Measurements from ENCODE around the gene SF1. TPM values are rescaled to one million over a fixed set of nuclear protein-coding genes. Genes with fewer than 3 reads are reported as not detected.
A peak's percentile ranks its signal among the peaks of the same experiment; 100 is the strongest.

SF1 gene
- total RNA-seq, 1 donor from 2014 or later = 278 TPM

- Histone ChIP-seq H3K9me3 (no peaks in the 10 kb centered on the region), H3K27me3 (no peaks in the 10 kb centered on the region), H3K27ac (peak overlapping the region; percentile 92), H3K4me1 (peaks cover 38% of the 10 kb centered on the region), H3K4me3 (peak overlapping the region in 1 of 2 donors; percentile 84), H3K36me3 (no peaks in the 10 kb centered on the region)
- intact Hi-C loops (cut with DNase I) = no loop called here
- no peak for TF ChIP-seq POLR2AphosphoS5 (IDR thresholded peaks at IDR 0.05; ENCODE audit: insufficient read depth in 1 of 2, low read depth in 1 of 2)
- TF ChIP-seq POLR2A (IDR thresholded peaks at IDR 0.05) = no peak
- no peak for TF ChIP-seq CTCF (IDR thresholded peaks at IDR 0.05)
- no peak for DNase-seq (ENCODE audit: extremely low spot score in 2 of 2)
These were observed 26.2 kb upstream of the SF1 start for GRCh38 chr11:64804346-64805210.

- Histone ChIP-seq H3K4me3 (peak overlapping the region; percentile 72 to 84), H3K36me3 (no peaks in the 10 kb centered on the region), H3K4me1 (peaks cover 32% of the 10 kb centered on the region), H3K27ac (peak overlapping the region; percentile 92), H3K9me3 (no peaks in the 10 kb centered on the region), H3K27me3 (no peaks in the 10 kb centered on the region)
- TF ChIP-seq POLR2A (IDR thresholded peaks at IDR 0.05) (no peak), POLR2AphosphoS5 (IDR thresholded peaks at IDR 0.05; ENCODE audit: insufficient read depth in 1 of 2, low read depth in 1 of 2) (no peak)
- DNase-seq (ENCODE audit: extremely low spot score in 2 of 2) = no peak
- intact Hi-C loops (cut with DNase I) = no loop called here
These were observed 25.6 kb upstream of the SF1 start for GRCh38 chr11:64803846-64804345.

- no peak for DNase-seq (ENCODE audit: extremely low spot score in 2 of 2)
- H3K27me3 ChIP-seq = no peaks in the 10 kb centered on the region
- no peaks in the 10 kb centered on the region for H3K9me3 ChIP-seq
- H3K4me3 ChIP-seq = peak within 1 kb of the TSS; percentile 72 to 84
- no peak for TF ChIP-seq CTCF (IDR thresholded peaks at IDR 0.05)
- peak; percentile 64 to 69 for TF ChIP-seq POLR2AphosphoS5 (IDR thresholded peaks at IDR 0.05; ENCODE audit: insufficient read depth in 1 of 2, low read depth in 1 of 2)
- no peak for TF ChIP-seq POLR2A (IDR thresholded peaks at IDR 0.05)
- H3K36me3 ChIP-seq = no peaks in the 10 kb centered on the region
- intact Hi-C loops (cut with DNase I) = no loop called here
- peaks cover 27% of the 10 kb centered on the region for H3K4me1 ChIP-seq
- peak within 1 kb of the TSS; percentile 92 for H3K27ac ChIP-seq
These were observed 25.0 kb upstream of the SF1 start, which contains the start of gene MAP4K2 for GRCh38 chr11:64803158-64803845. TSS of gene MAP4K2 (minus strand) at chr11:64803214. CDS start at chr11:64803149, 65 bp downstream.

- H3K4me1 ChIP-seq = peaks cover 27% of the 10 kb centered on the region
- peak overlapping the region; percentile 72 to 84 for H3K4me3 ChIP-seq
- H3K36me3 ChIP-seq = no peaks in the 10 kb centered on the region
- H3K9me3 ChIP-seq = no peaks in the 10 kb centered on the region
- no peak for DNase-seq (ENCODE audit: extremely low spot score in 2 of 2)
- no peak for TF ChIP-seq POLR2A (IDR thresholded peaks at IDR 0.05)
- TF ChIP-seq CTCF (IDR thresholded peaks at IDR 0.05) = no peak
- no peak for TF ChIP-seq POLR2AphosphoS5 (IDR thresholded peaks at IDR 0.05; ENCODE audit: insufficient read depth in 1 of 2, low read depth in 1 of 2)
- intact Hi-C loops (cut with DNase I) = no loop called here
- peak overlapping the region; percentile 92 for H3K27ac ChIP-seq
- no peaks in the 10 kb centered on the region for H3K27me3 ChIP-seq
These were observed 24.2 kb upstream of the SF1 start for GRCh38 chr11:64802370-64803157.

Data from vagina (tissue), 2 donors.